Measurements from ENCODE around the gene CSPG4.

CSPG4 gene

DNA sequence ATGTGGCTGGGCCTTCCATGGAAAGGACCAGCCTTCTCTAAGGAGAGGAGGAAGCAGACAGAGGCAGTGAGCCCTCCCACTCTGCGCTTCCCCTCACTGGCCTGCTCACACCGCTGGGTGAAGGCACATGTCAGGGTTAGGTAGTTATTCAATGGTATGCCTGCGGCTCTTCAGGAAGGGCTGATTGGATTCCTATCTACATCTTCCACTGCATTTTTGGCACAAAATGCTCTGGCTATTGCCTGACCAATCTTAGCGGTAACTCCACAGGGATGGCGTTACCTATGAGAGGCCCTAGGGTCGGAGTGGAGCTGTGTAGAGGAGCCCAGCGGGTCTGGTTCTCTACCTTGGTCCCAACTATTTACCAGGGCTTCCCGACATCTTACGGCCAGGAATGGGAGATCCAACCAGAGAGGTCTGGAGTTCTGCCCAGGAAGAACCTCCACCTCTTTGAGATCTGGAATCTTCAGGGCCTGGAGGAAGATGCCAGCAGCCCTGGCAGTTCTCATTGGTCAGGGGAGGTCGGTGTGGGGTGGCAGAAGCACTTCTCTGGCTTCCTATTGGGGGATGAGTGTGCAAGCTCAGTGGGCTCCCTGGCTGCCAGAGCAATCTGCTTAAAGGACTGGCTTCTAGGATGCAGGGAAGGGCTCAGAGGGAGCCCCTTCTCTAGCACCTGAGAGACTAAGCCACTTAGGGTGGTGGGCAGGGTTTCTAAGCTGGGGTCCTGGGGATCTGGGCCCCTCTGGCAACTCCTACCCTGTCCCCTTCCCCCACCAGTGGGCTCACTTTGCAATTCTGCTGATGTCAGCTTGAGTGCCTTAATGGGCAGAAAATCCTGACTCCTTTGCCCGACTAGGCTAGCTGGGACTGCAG, 40.7 kb downstream of the CSPG4 start:
- no peak for DNase-seq

DNA sequence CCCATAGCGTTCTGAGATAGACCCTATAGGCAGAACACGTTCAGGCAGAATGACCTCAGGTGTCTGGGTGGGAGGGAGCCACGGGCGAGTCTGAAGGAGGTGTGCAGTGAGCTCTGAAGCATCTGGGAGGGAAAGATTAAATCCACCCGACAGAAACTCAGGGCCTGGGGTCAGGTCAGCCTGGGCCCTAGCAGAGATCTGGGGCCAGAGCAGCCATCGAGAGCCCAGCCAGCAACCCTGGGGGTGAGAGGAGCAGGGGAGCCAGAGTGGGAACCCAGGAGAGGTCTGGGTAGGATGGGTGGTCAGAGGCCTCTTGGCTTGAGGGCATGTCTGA, 42.8 kb downstream of the CSPG4 start:
- no peak for DNase-seq

DNA sequence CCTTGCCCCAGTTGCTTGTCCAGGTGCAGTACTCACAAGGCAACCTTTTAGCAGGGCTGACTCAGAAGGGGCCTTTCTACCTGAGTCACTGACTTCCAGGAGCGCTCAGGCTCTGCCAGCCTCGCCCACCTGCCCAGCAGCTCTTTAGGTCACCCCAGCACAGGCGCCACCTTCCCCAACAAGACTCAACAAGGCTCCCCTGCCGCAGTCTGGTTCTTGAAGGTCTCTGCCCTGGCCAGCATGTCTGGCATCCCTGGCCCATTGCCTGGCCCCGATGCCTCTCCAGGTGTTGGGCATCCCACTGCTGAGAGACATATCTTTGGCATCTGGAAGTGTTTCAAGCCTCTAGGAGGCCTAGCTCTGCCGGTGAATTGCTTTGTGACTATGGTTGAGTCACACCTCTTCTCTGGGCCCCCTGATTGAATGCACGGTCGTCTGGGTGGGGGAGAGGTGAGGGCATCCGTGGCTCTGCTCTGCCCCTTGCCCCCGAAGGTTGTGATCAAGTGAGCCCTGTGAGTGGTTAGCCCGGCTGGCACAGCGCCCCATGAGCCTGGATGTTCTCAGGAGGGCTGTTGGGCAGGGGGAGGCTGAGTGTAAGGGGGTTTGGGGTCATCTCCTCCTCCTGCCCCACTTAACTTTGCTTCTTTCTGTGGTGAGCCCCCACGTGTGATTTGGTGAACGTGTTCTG, 43.3 kb downstream of the CSPG4 start:
- no peak for DNase-seq

DNA sequence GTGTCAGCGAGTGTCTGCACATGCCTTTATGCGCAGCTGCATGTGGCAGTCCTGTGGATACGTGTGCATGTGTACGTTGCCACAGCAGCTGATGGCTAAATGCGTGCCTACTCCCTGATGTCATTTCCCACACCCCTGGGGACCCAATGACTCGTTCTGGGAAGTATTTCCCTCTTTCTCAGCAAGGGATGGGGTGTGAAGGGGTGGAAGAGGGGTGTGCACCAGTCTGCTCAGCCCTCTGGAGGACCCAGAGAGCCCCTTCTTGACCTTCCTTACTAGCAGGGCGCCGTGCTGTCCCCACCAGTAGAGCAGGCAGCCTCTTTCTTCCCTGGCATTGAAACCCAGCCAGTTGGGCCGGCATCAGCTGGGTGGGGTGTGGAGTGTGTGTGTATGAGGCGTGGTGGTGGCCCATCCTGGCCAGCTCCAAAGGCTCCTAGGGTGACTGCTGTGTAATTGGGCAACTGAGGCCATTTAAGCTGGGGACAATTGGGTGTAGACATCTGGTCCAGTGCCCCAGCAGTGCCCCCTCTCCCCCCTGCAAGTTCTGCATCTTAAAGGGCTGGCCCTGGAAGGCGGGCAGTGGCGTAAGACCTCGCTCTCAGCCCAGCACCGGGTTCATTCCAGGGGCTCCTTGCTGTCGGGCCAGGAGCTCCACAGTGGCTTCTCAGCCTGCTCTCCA, 45.7 kb downstream of the CSPG4 start:
- no peak for DNase-seq

DNA sequence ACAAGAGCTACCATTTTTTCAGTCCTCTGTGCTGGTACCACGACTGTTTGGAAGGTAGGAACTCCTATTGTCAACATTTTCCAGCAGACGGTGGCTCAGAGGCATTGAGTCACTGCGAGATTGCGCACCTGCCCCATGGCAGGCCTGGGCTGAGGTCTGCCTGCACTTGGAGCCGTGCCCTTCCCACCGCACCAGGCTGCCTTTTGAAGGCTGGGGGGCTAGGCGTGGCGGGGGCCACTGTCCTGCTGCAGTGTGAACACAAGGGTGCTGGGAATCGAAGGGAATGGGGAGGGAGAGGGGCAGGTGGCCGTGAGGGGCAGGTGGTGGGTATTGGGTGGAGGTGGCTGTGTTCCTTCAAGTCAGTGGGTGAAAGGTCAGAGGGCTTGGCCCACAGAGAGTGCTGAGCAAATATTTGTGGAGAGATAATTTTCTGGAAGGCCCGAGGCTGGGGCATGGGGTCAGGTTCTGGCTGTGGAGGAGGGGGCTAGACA, 48.7 kb downstream of the CSPG4 start:
- DNase-seq: no peak

DNA sequence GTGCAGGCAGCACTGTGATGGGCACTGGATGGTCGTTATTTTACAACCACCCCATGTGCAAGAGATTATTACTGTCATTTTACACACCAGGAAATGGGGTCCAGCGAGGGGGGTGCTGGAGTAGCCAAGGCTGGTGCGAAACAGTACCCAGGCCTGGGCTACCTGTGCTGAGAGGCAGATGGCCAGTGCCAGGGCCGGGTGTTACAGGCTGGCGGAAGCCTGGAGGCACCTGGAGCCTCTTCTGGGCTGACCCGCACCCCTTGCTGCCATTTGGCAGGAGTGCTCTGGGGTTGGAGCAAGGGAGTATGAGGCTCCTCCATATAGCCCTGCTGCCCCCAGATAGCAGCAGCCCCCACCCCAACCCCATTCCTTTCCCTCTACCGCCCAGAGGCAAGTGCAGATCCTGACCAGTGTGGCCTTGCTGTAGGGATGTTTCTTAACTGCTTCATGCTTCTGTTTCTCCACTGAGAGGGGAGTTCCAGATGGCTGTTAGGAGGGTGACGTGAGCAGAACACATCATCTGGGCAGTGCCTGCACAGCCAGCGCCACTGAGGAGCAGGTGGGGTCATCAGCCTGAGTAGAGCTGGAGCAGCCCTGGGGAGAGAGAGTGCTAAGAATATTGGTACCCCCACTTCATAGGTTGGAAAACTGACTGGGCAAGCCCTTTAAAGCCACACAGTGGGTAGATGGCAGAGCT, 49.7 kb downstream of the CSPG4 start:
- no peak for DNase-seq

DNA sequence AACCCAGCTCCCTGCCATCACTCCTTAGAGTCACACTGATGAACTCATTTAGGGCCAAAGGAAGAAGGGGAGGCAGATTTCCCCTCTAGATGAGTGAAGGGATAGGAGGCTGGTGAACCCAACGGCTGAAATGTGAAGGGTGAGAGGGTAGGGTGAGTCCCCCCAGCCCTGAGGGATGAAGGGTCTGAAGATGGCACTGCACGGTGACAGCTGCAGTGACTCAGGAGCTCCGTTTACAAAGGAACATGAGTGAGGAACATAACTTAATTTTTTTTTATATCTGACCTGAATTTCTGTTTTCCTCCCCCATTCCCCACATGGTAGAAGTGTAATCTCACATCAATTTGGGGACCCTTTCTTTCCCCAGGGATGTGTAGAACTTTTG, 50.9 kb downstream of the CSPG4 start:
- no peak for DNase-seq

DNA sequence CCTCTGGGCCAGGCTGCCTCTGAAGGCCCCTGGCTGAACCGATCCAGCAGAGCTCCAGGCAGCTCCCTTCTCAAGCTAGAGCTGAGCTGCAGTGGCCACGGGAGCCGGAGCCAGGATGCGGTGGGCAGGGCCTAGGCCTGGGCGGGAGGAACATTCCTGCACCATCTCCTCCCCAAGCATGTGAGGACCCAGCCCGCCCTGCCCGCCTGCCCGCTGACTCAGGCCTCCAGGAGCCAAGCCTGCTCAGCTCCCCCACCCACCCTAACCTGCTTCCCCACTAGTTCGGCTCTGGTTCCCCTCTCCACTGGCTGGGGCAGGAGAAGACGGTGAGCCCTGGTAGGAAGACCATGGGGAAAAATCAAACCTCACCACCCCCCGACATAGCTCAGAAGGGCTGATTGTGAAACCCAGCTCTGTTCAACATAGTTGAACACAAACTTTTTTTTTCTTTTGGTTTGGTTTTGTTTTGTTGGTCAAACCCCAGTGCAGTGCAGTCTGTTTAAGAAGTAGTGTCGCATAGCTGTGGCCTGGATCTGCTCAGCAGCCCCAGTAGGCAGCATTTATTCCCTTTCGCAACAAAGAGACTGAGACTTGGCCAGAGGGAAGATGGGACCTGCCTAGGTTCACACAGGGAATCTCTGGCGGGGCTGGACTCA, 51.4 kb downstream of the CSPG4 start:
- DNase-seq: peak in 16 of 51 donors; percentile 19 to 62 (median 36)

DNA sequence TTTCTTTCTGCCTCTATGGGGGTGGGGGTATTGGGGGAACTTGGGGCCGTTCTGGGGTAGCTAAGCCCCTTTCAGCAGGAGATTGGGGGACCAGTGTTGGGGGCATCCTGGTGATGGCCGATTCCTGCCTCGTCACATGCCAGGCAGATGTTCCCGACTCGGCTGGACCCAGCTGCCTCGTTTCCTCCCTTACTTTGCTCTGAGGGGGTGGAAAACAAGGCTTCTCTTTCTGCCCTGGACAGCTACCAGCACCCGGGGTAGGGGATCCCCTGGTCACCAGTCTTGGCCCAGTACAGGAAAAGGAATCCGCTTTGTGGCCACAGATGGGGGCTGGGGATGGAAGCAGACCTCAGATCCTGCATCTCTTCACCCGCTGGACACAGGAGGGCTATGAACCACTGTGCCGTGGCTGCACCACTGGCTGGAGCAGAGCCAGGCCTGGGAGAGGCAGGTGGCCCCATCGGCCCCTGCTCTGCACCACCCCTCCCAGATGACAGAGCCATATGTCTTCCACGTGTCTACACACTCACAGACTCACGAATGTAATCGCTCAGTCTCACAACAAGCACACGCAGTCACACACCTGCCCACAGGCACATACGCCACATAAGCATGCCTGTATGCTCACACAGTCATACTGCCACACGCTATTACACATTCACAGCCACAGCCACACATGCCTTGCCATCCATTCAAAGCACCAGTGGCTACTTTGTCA, 52.6 kb downstream of the CSPG4 start:
- peak in 5 of 51 donors; percentile 12 to 20 (median 20) for DNase-seq

DNA sequence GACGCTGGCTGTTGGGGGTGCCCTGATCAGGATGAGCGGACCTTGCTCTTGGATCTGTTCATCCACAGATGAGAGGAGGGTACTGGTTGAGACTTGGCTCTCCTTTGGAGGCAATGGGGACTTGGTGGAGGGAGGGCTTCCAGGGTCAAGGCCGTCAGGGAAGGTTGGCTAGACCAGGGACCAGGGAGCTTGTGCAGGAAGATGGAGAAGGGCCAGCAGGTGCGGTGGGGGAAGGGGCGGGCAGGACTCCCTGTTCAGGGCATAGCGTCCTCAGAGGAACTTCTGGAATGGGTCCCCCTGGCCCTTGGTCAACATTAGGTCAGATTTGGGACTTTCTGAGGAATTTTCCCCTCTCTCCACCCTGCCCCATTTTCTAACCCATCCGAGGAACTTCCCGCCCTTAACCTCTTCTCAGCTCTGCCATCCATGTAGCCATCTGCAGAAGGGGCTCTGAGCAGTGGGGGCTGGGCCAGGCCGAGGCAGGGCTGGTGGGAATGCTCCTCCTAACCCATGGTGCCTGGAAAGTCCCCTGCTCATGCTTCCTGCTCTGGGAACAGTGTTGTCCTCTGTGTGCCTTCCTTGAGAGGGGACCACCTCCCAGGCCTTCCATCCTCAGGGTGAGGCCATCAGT, 53.4 kb downstream of the CSPG4 start:
- no peak for DNase-seq

DNA sequence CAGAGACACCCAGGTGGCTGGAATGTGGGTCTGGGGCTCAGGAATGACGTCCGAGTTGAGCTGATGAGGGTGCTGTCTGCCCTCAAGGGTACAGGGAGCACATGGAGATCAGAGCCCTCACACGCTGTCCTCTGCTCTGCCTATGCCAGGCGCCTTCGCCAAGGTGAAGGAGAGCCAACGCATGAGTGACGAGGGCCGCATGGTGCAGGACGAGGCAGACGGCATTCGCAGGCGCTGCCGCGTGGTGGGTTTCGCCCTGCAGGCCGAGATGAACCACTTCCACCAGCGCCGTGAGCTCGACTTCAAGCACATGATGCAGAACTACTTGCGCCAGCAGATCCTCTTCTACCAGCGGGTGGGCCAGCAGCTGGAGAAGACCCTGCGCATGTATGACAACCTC, 55.8 kb downstream of the CSPG4 start:
- DNase-seq: no peak

DNA sequence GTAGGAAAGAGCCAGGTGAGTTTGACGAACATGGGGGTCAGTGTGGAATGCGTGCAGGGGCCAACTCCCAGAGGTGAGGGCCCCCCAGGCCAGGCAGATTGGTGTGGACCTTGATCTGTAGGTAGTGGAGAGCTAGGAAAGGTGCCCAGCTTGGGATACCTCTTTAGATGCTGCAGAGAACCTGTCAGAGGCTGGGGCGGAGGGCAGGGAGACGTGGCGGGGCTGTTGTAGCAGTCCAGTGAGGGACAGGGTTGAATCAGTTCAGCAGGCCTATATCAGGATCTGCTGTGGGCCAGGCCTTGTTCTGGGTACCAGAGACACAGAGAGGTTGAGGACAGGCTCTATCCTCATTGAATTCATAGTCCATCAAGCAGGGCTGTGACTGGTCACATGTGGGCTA, 56.3 kb downstream of the CSPG4 start:
- no peak for DNase-seq

DNA sequence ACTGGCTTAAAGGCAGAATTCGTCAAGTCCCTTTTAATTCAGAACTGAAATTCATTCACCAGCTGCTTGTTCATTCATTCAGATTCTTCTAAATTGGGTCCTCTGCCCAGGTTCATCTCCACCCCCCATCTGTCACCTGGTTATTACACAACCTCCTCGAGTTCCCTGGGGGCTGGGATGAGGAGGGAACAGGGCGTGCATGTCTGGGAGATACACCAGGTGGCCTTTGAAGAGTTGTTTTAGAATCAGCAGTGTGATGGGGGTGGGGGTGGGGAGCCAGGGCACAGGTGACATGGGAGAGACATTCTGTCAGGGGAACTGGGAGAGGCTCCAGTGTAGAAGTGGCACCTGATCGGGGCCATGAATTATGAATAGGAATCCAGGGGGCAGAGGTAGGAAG, 56.7 kb downstream of the CSPG4 start:
- no peak for DNase-seq

DNA sequence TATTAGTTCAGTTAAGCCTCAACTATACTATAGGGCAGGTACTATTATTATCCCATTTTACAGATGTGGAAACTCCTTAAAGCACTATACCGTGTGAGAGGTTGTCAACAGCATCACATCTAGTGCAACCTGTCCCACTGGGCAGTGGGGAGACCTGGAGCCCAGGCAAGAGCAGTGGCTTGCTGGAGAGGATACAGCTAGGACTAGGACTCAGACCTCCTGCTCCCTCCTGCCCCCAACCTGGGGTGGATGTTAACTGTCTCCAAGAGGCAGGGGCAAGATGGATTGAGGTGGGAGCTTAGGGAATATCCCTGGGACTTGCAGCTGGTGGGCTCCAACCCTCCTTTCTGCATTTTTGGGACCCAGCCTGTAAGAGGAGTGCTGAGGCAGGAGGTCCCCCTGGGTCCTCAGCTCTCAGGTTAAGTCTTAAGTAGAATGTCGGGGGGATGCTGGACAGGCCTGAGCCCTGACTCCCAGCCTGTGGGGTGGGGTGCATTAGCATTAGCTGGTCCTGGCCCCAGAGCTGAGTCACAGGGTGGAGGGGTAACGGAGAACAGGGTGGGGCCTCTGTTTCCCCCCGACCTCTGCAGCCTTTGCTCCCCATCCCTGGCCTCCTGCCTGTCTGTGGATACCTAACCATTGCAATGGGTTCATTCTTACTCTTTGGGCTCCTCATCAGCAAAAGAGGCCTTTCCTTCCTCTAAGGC, 58.3 kb downstream of the CSPG4 start:
- no peak for DNase-seq

DNA sequence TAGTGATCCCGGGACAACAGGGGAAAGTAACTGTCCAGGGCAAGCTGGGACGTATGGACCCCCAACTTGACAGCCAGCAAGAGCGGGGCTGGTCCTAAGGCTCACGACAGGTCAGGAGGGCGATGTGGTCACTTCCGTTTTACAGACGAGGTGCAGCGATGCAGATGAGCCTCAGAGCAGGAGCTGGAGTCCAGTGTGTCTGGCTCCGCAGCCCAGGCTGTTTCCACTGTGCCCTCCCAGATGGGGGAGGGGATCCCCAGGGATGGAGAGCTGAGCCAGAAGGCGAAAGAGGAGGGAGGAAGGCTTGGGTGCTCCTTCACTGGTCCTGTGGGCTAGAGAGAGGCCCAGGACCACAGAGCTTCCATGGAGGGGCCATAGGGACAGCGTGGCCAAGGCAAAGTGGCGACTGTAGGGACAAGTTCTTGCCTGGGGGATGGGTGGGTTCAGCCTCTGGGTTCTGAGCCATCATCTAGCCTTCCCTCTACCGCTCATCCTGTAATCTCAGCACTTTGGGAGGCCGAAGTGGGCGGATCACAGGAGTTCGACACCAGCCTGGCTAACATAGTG, 59.2 kb downstream of the CSPG4 start:
- no peak for DNase-seq

DNA sequence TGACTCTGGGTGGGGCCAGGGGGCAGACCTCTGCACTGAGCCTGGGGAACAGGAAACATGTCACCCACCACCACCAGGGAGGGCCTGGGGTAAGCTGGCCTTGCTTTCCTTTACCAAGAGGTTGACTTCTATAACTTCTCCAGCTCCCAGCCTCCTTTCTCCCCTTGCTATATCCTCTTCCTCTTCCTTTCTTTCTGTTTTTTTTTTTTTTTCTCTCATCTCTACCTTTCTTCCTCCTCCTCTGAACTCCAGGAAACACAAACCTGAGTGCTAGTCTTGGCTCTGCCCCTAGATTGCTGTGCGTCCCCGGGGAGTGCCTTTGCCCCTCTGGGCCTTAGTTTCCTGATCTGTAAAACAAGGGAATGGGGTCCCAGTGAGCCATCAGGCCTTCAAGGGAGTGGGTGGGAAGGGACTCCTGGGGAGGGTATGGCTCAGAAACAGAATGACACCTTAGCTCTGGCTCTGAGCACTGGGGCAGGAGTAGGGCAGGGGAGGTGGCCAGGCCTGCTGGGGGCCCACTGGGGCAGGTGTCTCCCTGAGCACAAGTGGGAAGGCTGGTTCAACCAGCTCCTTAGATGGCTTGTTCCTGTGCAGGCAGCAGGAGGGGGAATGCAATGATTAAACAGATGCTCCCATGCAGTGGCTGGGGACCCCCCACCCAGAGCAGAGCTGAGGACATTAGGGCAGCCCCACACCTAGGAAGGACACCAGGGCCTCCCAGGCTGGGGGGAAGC, 60.7 kb downstream of the CSPG4 start:
- DNase-seq: no peak

DNA sequence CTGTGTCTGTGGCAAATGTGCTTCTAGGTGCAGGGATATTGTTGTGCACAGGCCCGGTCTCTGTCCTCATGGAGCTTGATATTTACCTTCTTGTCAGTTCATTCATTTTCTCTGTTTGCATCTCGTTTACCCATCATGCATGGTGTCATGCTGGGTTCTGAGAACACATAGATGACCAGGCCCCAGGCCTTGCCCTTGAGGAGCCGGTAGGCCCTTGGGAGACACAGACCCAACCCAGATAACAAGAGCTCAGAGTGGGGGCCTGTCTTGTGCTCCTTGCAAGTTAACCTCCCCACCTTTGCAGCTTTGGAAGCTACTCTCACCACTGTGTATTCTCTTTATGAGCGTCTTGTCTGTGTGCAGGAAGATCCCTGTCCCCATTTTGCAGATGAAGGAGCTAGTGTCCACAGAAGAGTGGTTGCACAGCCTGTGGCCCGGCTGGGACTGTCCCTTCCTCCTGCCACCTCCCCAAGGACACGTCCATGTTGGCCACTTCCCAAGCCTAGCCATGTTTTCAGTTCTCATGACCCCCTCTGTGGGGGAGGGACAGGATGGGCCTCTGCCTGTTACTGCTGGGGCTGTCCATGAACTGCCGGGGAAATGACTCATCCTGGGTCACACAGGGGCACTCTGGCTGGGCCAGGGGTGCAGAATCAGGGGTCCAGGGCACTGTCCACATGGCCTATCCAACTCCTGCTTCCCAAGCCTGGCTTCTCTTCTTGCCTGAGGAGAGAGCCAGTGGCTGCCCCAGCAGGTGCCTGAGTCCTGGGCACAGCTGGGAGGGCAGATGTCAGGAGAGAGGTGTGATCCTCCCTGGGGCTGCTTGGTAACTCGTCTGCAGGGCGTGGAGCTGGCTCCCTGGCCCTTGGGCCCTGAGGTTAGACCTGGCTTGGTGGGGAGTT, 61.5 kb downstream of the CSPG4 start:
- DNase-seq: no peak

Measured in hypothalamus (tissue), 51 donors.